Measurements from ENCODE around the gene OR1F1. TPM values are rescaled to one million over a fixed set of nuclear protein-coding genes. Genes with fewer than 3 reads are reported as not detected.

OR1F1 gene
- total and polyA plus RNA-seq, 2 donors (not counting 1 experiment from before 2014, with no cell fraction given): not detected

- ChIA-PET POLR2A (no interaction called here), CTCF (interaction anchor here (1.0 to 1.5 kb wide), 2 partner anchors 9 to 25 kb away, joined by 4 to 5 read pairs; no protein-coding TSS in a partner anchor)
- TF ChIP-seq CTCF (IDR thresholded peaks at IDR 0.05) (no peak), EZH2 (IDR thresholded peaks at IDR 0.05; ENCODE audit: borderline replicate concordance, insufficient read depth, low read depth, low read length, poor library complexity, severe bottlenecking) (no peak)
- H3K4me3 Mint-ChIP-seq: no peak overlapping the region
- no peak overlapping the region for H3K27ac Mint-ChIP-seq
- Histone ChIP-seq H4K20me1 (ENCODE audit: control insufficient read depth, insufficient read depth, low read length, poor library complexity, severe bottlenecking) (no peaks in the 10 kb centered on the region), H3K4me1 (ENCODE audit: control insufficient read depth in 2 of 2, insufficient read depth in 2 of 2, low read length in 2 of 2) (peaks cover 3 to 4% of the 10 kb centered on the region in 2 donors), H3K4me3 (ENCODE audit: control extremely low read depth in 1 of 5, extremely low read depth in 1 of 5, insufficient read depth in 1 of 5, low read depth in 2 of 5, low read length in 4 of 5) (no peak overlapping the region), H3K27me3 (replicated peaks in 1 of 4; ENCODE audit: control extremely low read depth in 1 of 4, control insufficient read depth in 3 of 4, insufficient read depth in 4 of 4, low read length in 3 of 4) (no peaks in the 10 kb centered on the region), H3K36me3 (replicated peaks in 1 of 2; ENCODE audit: control extremely low read depth in 1 of 2, control insufficient read depth in 1 of 2, extremely low read depth in 1 of 2, insufficient read depth in 2 of 2, low read length in 1 of 2) (peaks cover 0 to 28% of the 10 kb centered on the region in 2 experiments), H3K79me2 (ENCODE audit: control insufficient read depth, insufficient read depth, low read length) (peaks cover 11% of the 10 kb centered on the region), H3K27ac (ENCODE audit: low read length in 2 of 2) (no peak overlapping the region), H2AFZ (ENCODE audit: insufficient read depth, low read depth, low read length, poor library complexity, severe bottlenecking) (no peak overlapping the region), H3K4me2 (replicated peaks; ENCODE audit: low read depth, low read length, poor library complexity, severe bottlenecking) (no peak overlapping the region), H3K9ac (ENCODE audit: low read length) (no peak overlapping the region), H3K9me3 (ENCODE audit: control extremely low read depth in 1 of 3, control insufficient read depth in 2 of 3, insufficient read depth in 1 of 3, low read length in 2 of 3) (no peaks in the 10 kb centered on the region)
- DNase-seq (no peak), ATAC-seq (ENCODE audit: low read depth) (no peak)
- H3K9me3 Mint-ChIP-seq (ENCODE audit: insufficient read depth): no peaks in the 10 kb centered on the region
- WGBS (ENCODE audit: insufficient coverage): 98% methylated on average over 69 of the region's 69 CpGs
- intact Hi-C loops (cut with micrococcal nuclease): no loop called here
- H3K27me3 Mint-ChIP-seq: no peaks in the 10 kb centered on the region
- H3K4me1 Mint-ChIP-seq: peaks cover 4% of the 10 kb centered on the region
Observed at GRCh38 chr16:3140603-3141427, 47.2 kb upstream of the OR1F1 start.

GRCh38 chr16:3141781-3142311 lies 46.2 kb upstream of the OR1F1 start:
- Histone ChIP-seq H4K20me1 (ENCODE audit: control insufficient read depth, insufficient read depth, low read length, poor library complexity, severe bottlenecking) (no peaks in the 10 kb centered on the region), H3K4me3 (ENCODE audit: control extremely low read depth in 1 of 5, extremely low read depth in 1 of 5, insufficient read depth in 1 of 5, low read depth in 2 of 5, low read length in 4 of 5) (no peak overlapping the region), H3K36me3 (replicated peaks in 1 of 2; ENCODE audit: control extremely low read depth in 1 of 2, control insufficient read depth in 1 of 2, extremely low read depth in 1 of 2, insufficient read depth in 2 of 2, low read length in 1 of 2) (peaks cover 0 to 28% of the 10 kb centered on the region in 2 experiments), H3K4me1 (ENCODE audit: control insufficient read depth in 2 of 2, insufficient read depth in 2 of 2, low read length in 2 of 2) (no peaks in the 10 kb centered on the region), H3K27ac (ENCODE audit: low read length in 2 of 2) (no peak overlapping the region), H3K9ac (ENCODE audit: low read length) (no peak overlapping the region), H2AFZ (ENCODE audit: insufficient read depth, low read depth, low read length, poor library complexity, severe bottlenecking) (no peak overlapping the region), H3K79me2 (ENCODE audit: control insufficient read depth, insufficient read depth, low read length) (peaks cover 8% of the 10 kb centered on the region), H3K4me2 (replicated peaks; ENCODE audit: low read depth, low read length, poor library complexity, severe bottlenecking) (no peak overlapping the region), H3K27me3 (replicated peaks in 1 of 4; ENCODE audit: control extremely low read depth in 1 of 4, control insufficient read depth in 3 of 4, insufficient read depth in 4 of 4, low read length in 3 of 4) (no peaks in the 10 kb centered on the region), H3K9me3 (ENCODE audit: control extremely low read depth in 1 of 3, control insufficient read depth in 2 of 3, insufficient read depth in 1 of 3, low read length in 2 of 3) (no peaks in the 10 kb centered on the region)
- ATAC-seq (ENCODE audit: low read depth) (no peak), DNase-seq (no peak)
- Mint-ChIP-seq H3K9me3 (ENCODE audit: insufficient read depth) (no peaks in the 10 kb centered on the region), H3K27ac (no peak overlapping the region), H3K4me1 (peaks cover under 1% of the 10 kb centered on the region), H3K4me3 (no peak overlapping the region), H3K27me3 (no peaks in the 10 kb centered on the region)
- intact Hi-C loops (cut with micrococcal nuclease): no loop called here
- CTCF ChIA-PET: interaction anchor here (1.0 kb wide), 1 partner anchor 24 kb away, joined by 4 read pairs; no protein-coding TSS in a partner anchor
- no peak for TF ChIP-seq CTCF (IDR thresholded peaks at IDR 0.05)
- no peak for TF ChIP-seq EZH2 (IDR thresholded peaks at IDR 0.05; ENCODE audit: borderline replicate concordance, insufficient read depth, low read depth, low read length, poor library complexity, severe bottlenecking)
- POLR2A ChIA-PET: no interaction called here
- 98% methylated on average over 23 of the region's 23 CpGs for WGBS (ENCODE audit: insufficient coverage)
